ENCODE results near the gene RAB12.
A peak's percentile ranks its signal among the peaks of the same experiment; 100 is the strongest.

- peak in 1 of 2 donors; percentile 54 for TF ChIP-seq POLR2A (IDR thresholded peaks at IDR 0.05)
- TF ChIP-seq CTCF (IDR thresholded peaks at IDR 0.05) = peak; percentile 44 to 88 (median 77)
These were observed at the start of gene RAB12 for GRCh38 chr18:8608795-8609658.
